Esophagus squamous epithelium (tissue), 5 donors: ENCODE data around the gene PDILT. TPM values are rescaled to one million over a fixed set of nuclear protein-coding genes. Genes with fewer than 3 reads are reported as not detected.
"Not testable (repeated sequence)": the region's sequence is repeated elsewhere in the genome, so short reads cannot be mapped to it uniquely, and the experiment has no call there.

Experiments
- DNase-seq: peaks from one replicate; lab custom pipeline; 2025; lab: John Stamatoyannopoulos, UW
- H3K27ac ChIP-seq, 4 donors: fragments of 200-600 bp; sonication (generic); one replicate each; pipeline ENCODE4 v1.5.1; 2016 to 2019; ENCODE audit warnings: mild to moderate bottlenecking in 1 of 4
- H3K27me3 ChIP-seq, 4 donors: fragments of 200-600 bp; sonication (generic); 1 replicate in 3 of 4; 2 replicates in 1 of 4; pipeline versions ENCODE4 v1.5.1 to v1.6.0; 2017 to 2021; ENCODE audit warnings: antibody characterized with exemption in 1 of 4
- H3K36me3 ChIP-seq, 3 donors: fragments of 200-600 bp; sonication (generic); one replicate each; pipeline ENCODE4 v1.5.1; 2016 to 2019
- H3K4me1 ChIP-seq, 3 donors: fragments of 200-600 bp; sonication (generic); one replicate each; pipeline ENCODE4 v1.5.1; 2017 to 2019
- H3K4me3 ChIP-seq, 4 donors: fragments of 200-600 bp; sonication (generic); 1 replicate in 3 of 4; 2 replicates in 1 of 4; pipeline ENCODE4 v1.5.1; 2016 to 2019; ENCODE audit warnings: mild to moderate bottlenecking in 2 of 4, moderate library complexity in 1 of 4
- H3K9me3 ChIP-seq, 3 donors: fragments of 200-600 bp; sonication (generic); one replicate each; pipeline ENCODE4 v1.5.1; 2016 to 2019
- CTCF ChIP-seq, 6 experiments: fragments of 450-650 bp in 4 of 6; fragments of 200-600 bp in 2 of 6; sonication (generic) in 2 of 6; IDR thresholded peaks; one replicate each; pipeline ENCODE4 v1.5.1; 2016 to 2019; ENCODE audit warnings: antibody characterized with exemption in 6 of 6, mild to moderate bottlenecking in 4 of 6, moderate library complexity in 4 of 6
- POLR2A ChIP-seq, 4 donors: fragments of 450-650 bp; IDR thresholded peaks; one replicate each; pipeline ENCODE4 v1.6.1; 2017; ENCODE audit warnings: antibody characterized with exemption in 4 of 4, mild to moderate bottlenecking in 4 of 4, moderate library complexity in 3 of 4
- WGBS, 2 donors: methylation state at CpG; one replicate each; pipeline ENCODE4 v1.1.5; 2018; 5-methylcytosine and 5-hydroxymethylcytosine counted together
- intact Hi-C: fragments of 100-400 bp; cut with DNase I; formaldehyde crosslinking; loops from one replicate; pipeline ENCODE4 v1.15.0; 2022
- total RNA-seq, 4 donors: library from RNA; depleted of rRNA; stranded (reverse); fragments of >200 nt; gene quantifications; one replicate each; pipeline ENCODE4 v1.1.0, GENCODE V29; 2016
- donor health status: DM: yes; HTN: yes; CAD: no.

Gene PDILT
- total RNA-seq, 4 donors from 2014 or later: not detected

DNA sequence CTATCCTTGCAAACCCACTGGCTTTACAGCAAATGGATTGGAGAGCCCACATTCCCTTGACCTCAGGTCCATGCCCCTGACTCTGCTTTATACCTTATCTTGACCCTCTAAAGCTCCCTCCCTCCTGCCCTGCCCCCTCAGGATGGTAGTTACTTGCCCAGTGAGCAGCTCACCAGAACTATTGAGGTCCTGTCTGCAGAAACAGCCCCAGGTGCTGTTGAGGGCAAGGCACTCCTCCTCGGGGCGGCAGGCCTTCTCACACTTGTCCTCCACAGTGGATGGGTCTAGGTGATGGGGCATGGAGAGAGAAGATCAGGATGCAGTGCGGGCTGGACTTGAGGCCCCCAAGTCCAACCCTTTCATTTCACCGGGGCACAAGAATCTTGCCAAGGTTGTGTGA, 81.8 kb downstream of the PDILT start:
- no peaks in the 10 kb centered on the region for H3K9me3 ChIP-seq
- intact Hi-C loops: no loop called here

GRCh38 chr16:20321671-20322070, 82.9 kb downstream of the PDILT start:
- no peaks in the 10 kb centered on the region for H3K36me3 ChIP-seq
- no peak for DNase-seq
- peaks cover 0 to 20% (median 0%) of the 10 kb centered on the region in 4 donors for H3K27me3 ChIP-seq
- H3K4me3 ChIP-seq: no peak overlapping the region
- 85 to 89% methylated on average over 1 of the region's 1 CpG for WGBS, 2 donors
- H3K9me3 ChIP-seq: no peaks in the 10 kb centered on the region
- H3K27ac ChIP-seq: no peak overlapping the region
- H3K4me1 ChIP-seq: no peaks in the 10 kb centered on the region
- intact Hi-C loops: no loop called here
- no peak for TF ChIP-seq CTCF (IDR thresholded peaks at IDR 0.05)
- no peak for TF ChIP-seq POLR2A (IDR thresholded peaks at IDR 0.05)

More for the DNA sequence above, 81.8 kb downstream of the PDILT start:
- TF ChIP-seq POLR2A (IDR thresholded peaks at IDR 0.05): no peak
- no peak for TF ChIP-seq CTCF (IDR thresholded peaks at IDR 0.05)
- Histone ChIP-seq H3K27me3 (peaks cover 0 to 20% (median 0%) of the 10 kb centered on the region in 4 donors), H3K36me3 (no peaks in the 10 kb centered on the region), H3K4me1 (no peaks in the 10 kb centered on the region), H3K4me3 (no peak overlapping the region), H3K27ac (no peak overlapping the region)
- 80 to 86% methylated on average over 1 of the region's 4 CpGs for WGBS, 2 donors
- DNase-seq: no peak

DNA sequence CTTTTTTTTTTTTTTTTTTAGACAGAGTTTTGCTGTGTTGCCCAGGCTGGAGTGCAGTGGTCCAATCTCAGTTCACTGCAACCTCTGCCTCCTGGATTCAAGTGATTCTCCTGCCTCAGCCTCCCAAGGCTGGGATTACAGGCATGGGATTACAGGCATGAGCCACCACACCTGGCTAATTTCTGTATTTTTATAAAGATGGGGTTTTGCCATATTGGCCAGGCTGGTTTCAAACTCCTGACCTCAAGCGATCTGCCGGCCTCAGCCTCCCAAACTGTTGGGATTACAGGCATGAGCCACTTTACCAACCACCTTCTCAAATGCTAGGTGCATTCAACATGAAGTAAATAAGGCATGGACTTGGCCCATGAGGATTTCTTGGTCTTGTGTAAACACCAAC, 83.5 kb downstream of the PDILT start:
- H3K27ac ChIP-seq, H3K4me1 ChIP-seq, intact Hi-C loops, H3K36me3 ChIP-seq, H3K9me3 ChIP-seq, DNase-seq, H3K4me3 ChIP-seq: not testable (repeated sequence)
- peaks cover 0 to 20% (median 0%) of the 10 kb centered on the region in 4 donors for H3K27me3 ChIP-seq
- WGBS, 2 donors: 100% methylated on average over 2 of the region's 2 CpGs; no CpG with 5 or more reads in 1 of the 2 donors

DNA sequence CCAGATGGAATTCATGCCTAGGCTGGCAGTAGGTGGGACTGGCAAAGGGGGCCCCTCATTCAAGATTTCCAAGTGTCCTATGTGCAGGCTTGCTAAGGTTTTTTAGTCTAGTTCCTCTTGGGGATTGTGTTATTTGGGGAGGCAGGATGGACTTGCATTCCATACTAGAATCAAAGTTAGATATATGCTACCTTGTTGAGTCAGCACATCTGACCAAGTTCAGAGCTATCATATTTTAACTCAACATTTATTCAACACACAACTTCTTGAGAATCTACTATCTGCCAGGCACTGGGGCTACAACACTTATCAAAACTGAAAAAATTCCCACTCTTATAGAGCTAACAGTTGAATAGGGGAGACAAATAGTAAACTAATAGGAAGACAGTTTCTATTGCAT, 83.9 kb downstream of the PDILT start:
- no peaks in the 10 kb centered on the region for H3K36me3 ChIP-seq
- H3K27ac ChIP-seq: no peak overlapping the region
- TF ChIP-seq CTCF (IDR thresholded peaks at IDR 0.05): no peak
- TF ChIP-seq POLR2A (IDR thresholded peaks at IDR 0.05): no peak
- intact Hi-C loops: no loop called here
- no peaks in the 10 kb centered on the region for H3K9me3 ChIP-seq
- H3K27me3 ChIP-seq: peaks cover 0 to 20% (median 0%) of the 10 kb centered on the region in 4 donors
- no peaks in the 10 kb centered on the region for H3K4me1 ChIP-seq
- no peak overlapping the region for H3K4me3 ChIP-seq
- no peak for DNase-seq

- 80% methylated on average over 1 of the region's 2 CpGs; no CpG with 5 or more reads in 1 of the 2 donors for WGBS, 2 donors
- intact Hi-C loops: no loop called here
Measured at GRCh38 chr16:20320178-20320577, 84.4 kb downstream of the PDILT start.

More at GRCh38 chr16:20320178-20320577, 84.4 kb downstream of the PDILT start:
- TF ChIP-seq POLR2A (IDR thresholded peaks at IDR 0.05) (no peak), CTCF (IDR thresholded peaks at IDR 0.05) (no peak)
- H3K27me3 ChIP-seq: peaks cover 0 to 20% (median 0%) of the 10 kb centered on the region in 4 donors
- H3K27ac ChIP-seq: no peak overlapping the region
- no peak overlapping the region for H3K4me3 ChIP-seq
- DNase-seq: no peak
- no peaks in the 10 kb centered on the region for H3K36me3 ChIP-seq
- H3K9me3 ChIP-seq: no peaks in the 10 kb centered on the region
- H3K4me1 ChIP-seq: no peaks in the 10 kb centered on the region
